IMR-90 (cell line): ENCODE results near the gene MGA.
"Not testable (repeated sequence)": the region's sequence is repeated elsewhere in the genome, so short reads cannot be mapped to it uniquely, and the experiment has no call there.

ENCODE experiments used
- MAZ ChIP-seq: IDR thresholded peaks from 2 replicates; pipeline ENCODE4 v1.6.1; 2012; ENCODE audit warnings: low read depth, mild to moderate bottlenecking, low read length, improper control_type of control experiment, moderate library complexity, borderline replicate concordance
- POLR2A ChIP-seq: IDR thresholded peaks from 2 replicates; pipeline ENCODE4 v1.6.1; 2012; ENCODE audit warnings: mild to moderate bottlenecking, low read depth, low read length
- TF ChIP-seq, protein P1 (sequence below): conservative IDR thresholded peaks from 2 replicates; pipeline ENCODE4 v1.5.1; 2012; ENCODE audit warnings: mild to moderate bottlenecking, low read depth, low read length, improper control_type of control experiment

DNA sequence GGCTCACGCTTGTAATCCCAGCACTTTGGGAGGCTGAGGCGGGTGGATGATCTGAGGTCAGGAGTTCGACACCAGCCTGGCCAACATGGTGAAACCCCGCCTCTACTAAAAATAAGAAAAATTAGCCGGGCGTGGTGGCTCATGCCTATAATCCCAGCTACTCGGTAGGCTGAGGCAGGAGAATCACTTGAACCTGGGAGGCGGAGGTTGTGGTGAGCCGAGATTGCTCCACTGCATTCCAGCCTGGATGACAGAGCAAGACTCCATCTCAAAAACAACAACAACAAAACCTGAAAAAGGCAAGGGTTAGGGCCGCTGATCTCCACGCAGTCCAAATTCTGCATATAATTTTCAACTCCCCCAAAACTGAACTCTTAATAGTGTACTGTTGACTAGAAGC is 67.9 kb downstream of the MGA start:
- not testable (repeated sequence) for TF ChIP-seq MAZ, POLR2A
- TF ChIP-seq, protein P1, sequence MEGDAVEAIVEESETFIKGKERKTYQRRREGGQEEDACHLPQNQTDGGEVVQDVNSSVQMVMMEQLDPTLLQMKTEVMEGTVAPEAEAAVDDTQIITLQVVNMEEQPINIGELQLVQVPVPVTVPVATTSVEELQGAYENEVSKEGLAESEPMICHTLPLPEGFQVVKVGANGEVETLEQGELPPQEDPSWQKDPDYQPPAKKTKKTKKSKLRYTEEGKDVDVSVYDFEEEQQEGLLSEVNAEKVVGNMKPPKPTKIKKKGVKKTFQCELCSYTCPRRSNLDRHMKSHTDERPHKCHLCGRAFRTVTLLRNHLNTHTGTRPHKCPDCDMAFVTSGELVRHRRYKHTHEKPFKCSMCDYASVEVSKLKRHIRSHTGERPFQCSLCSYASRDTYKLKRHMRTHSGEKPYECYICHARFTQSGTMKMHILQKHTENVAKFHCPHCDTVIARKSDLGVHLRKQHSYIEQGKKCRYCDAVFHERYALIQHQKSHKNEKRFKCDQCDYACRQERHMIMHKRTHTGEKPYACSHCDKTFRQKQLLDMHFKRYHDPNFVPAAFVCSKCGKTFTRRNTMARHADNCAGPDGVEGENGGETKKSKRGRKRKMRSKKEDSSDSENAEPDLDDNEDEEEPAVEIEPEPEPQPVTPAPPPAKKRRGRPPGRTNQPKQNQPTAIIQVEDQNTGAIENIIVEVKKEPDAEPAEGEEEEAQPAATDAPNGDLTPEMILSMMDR: not testable (repeated sequence)
